Activated T-cell treated with anti-CD3 and anti-CD28 coated beads for 48 hours (primary cell): Measurements from ENCODE around the gene PADI4.

Experiments
- DNase-seq: peaks from one replicate; pipeline ENCODE4 v3.0.0-alpha.2; 2020; ENCODE audit warnings: low read depth

The PADI4 gene

GRCh38 chr1:17350928-17351446 is 43.0 kb downstream of the PADI4 start:
- DNase-seq, result no peak

- no peak for DNase-seq
Measured at GRCh38 chr1:17351598-17352324, 43.8 kb downstream of the PADI4 start.

GRCh38 chr1:17352419-17352909 is 44.5 kb downstream of the PADI4 start:
- DNase-seq, result no peak

- no peak for DNase-seq
Measured at GRCh38 chr1:17355898-17356297, 47.9 kb downstream of the PADI4 start.

- DNase-seq, result no peak
Measured at GRCh38 chr1:17356387-17357026, 48.5 kb downstream of the PADI4 start.

GRCh38 chr1:17358557-17358956 is 50.6 kb downstream of the PADI4 start:
- DNase-seq, result no peak

GRCh38 chr1:17359031-17359430 is 51.0 kb downstream of the PADI4 start:
- no peak for DNase-seq

- DNase-seq, result no peak
Measured at GRCh38 chr1:17359808-17360207, 51.8 kb downstream of the PADI4 start.

GRCh38 chr1:17360272-17360956 is 52.4 kb downstream of the PADI4 start:
- DNase-seq, result no peak

GRCh38 chr1:17361687-17362086 is 53.7 kb downstream of the PADI4 start:
- DNase-seq, result no peak

- no peak for DNase-seq
Measured at GRCh38 chr1:17363351-17363750, 55.4 kb downstream of the PADI4 start.

GRCh38 chr1:17363771-17364170 is 55.8 kb downstream of the PADI4 start:
- DNase-seq, result no peak

- no peak for DNase-seq
Measured at GRCh38 chr1:17365293-17365692, 57.3 kb downstream of the PADI4 start.

- no peak for DNase-seq
Measured at GRCh38 chr1:17369466-17369865, 61.5 kb downstream of the PADI4 start.

GRCh38 chr1:17370618-17371017 is 62.6 kb downstream of the PADI4 start:
- DNase-seq, result no peak

GRCh38 chr1:17371896-17372295 is 63.9 kb downstream of the PADI4 start, which contains the start of gene PADI6:
Gene PADI6, plus strand, starts transcription at chr1:17372196. Its CDS starts 50 bp downstream, at chr1:17372246.
- no peak for DNase-seq

GRCh38 chr1:17372955-17373354 is 65.0 kb downstream of the PADI4 start:
- DNase-seq, result no peak

GRCh38 chr1:17375651-17376050 is 67.7 kb downstream of the PADI4 start:
- DNase-seq, result no peak

- DNase-seq, result no peak
Measured at GRCh38 chr1:17377325-17377953, 69.4 kb downstream of the PADI4 start.

- no peak for DNase-seq
Measured at GRCh38 chr1:17381161-17381560, 73.2 kb downstream of the PADI4 start.

GRCh38 chr1:17392199-17392740 is 84.3 kb downstream of the PADI4 start:
- DNase-seq, result no peak

GRCh38 chr1:17393230-17393629 is 85.2 kb downstream of the PADI4 start:
- DNase-seq, result no peak
